Measurements from ENCODE around the gene FANCE.

- TF ChIP-seq, protein P1, sequence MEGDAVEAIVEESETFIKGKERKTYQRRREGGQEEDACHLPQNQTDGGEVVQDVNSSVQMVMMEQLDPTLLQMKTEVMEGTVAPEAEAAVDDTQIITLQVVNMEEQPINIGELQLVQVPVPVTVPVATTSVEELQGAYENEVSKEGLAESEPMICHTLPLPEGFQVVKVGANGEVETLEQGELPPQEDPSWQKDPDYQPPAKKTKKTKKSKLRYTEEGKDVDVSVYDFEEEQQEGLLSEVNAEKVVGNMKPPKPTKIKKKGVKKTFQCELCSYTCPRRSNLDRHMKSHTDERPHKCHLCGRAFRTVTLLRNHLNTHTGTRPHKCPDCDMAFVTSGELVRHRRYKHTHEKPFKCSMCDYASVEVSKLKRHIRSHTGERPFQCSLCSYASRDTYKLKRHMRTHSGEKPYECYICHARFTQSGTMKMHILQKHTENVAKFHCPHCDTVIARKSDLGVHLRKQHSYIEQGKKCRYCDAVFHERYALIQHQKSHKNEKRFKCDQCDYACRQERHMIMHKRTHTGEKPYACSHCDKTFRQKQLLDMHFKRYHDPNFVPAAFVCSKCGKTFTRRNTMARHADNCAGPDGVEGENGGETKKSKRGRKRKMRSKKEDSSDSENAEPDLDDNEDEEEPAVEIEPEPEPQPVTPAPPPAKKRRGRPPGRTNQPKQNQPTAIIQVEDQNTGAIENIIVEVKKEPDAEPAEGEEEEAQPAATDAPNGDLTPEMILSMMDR (IDR thresholded peaks at IDR 0.05 in 2 of 3, conservative IDR thresholded peaks at IDR 0.05 in 1 of 3; ENCODE audit: borderline replicate concordance in 1 of 3, insufficient read depth in 1 of 3, low read depth in 2 of 3, low read length in 2 of 3) = no peak
- TF ChIP-seq JUND (IDR thresholded peaks at IDR 0.05) (no peak), POLR2A (IDR thresholded peaks at IDR 0.05; ENCODE audit: borderline replicate concordance, extremely low read depth, insufficient read depth, insufficient read length) (no peak), EGR1 (IDR thresholded peaks at IDR 0.05; ENCODE audit: low read depth) (no peak), YY1 (IDR thresholded peaks at IDR 0.05; ENCODE audit: extremely low read depth, insufficient replicate concordance, low read depth, low read length) (no peak), SP1 (IDR thresholded peaks at IDR 0.05; ENCODE audit: low read depth) (no peak), CEBPB (IDR thresholded peaks at IDR 0.05; ENCODE audit: low read depth) (no peak), ZNF274 (IDR thresholded peaks at IDR 0.05; ENCODE audit: low read depth, low read length) (no peak), MAX (IDR thresholded peaks at IDR 0.05) (no peak), EZH2 (IDR thresholded peaks at IDR 0.05) (no peak), TCF7L2 (IDR thresholded peaks at IDR 0.05; ENCODE audit: borderline replicate concordance, extremely low read depth, insufficient read depth, insufficient read length) (no peak)
Observed at GRCh38 chr6:35498422-35499067, 46.4 kb downstream of the FANCE start.

Data from HCT116 (cell line).